ENCODE measurements around the gene PLCB3. TPM values are rescaled to one million over a fixed set of nuclear protein-coding genes. Genes with fewer than 3 reads are reported as not detected.

The PLCB3 gene
- total and polyA plus RNA-seq, 2 of the 13 experiments (the other 11 are each of a cell fraction or from before 2014, with no cell fraction given), result 7.5 to 13.8 TPM

DNA sequence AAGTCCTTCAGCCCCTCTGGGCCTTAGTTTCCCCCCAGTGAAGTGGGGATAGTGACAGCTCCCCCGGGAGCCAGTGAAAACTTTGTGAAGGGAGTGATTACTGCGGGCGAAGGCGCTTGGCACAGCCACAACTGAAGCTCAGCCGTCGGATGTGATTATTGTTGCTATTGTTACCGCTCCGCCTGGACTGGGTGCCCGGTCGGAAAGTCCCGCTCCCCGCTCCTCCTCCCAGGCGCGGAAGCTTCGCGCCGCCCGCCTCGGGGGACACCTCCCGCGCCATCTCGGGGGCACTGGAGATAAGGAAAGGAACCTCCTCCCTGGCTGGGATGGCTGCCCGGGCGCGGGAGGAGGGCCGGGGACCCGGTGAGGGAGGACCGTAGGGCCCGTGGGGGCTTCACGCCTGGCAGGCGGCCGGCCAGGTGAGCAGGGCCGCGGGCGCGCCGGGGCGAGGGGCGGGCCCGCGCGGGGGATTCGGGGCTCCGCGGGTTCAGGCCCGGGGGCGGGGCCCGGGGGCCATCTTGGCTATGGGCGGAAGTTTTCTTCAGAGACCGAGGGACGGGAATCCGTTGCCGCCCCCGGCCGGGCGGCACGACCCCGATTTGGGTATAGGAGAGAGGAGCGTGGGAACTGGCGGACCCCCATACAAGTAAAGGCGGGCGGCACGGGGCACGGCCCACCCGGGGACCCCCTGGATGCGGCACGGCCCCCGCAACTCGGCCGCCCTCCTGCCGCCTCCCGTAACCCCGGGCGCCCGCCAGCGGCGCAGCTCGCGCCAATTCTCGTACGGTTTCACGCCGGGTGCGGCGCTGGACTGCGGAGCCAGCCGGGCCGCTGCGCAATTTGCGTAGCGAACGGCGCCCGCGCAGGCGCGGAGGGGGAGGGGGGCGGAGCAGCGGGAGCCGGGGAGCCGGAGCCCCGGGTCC, 33.9 kb downstream of the PLCB3 start, which contains the start of gene GPR137 (continued):
- TF ChIP-seq, protein P1, sequence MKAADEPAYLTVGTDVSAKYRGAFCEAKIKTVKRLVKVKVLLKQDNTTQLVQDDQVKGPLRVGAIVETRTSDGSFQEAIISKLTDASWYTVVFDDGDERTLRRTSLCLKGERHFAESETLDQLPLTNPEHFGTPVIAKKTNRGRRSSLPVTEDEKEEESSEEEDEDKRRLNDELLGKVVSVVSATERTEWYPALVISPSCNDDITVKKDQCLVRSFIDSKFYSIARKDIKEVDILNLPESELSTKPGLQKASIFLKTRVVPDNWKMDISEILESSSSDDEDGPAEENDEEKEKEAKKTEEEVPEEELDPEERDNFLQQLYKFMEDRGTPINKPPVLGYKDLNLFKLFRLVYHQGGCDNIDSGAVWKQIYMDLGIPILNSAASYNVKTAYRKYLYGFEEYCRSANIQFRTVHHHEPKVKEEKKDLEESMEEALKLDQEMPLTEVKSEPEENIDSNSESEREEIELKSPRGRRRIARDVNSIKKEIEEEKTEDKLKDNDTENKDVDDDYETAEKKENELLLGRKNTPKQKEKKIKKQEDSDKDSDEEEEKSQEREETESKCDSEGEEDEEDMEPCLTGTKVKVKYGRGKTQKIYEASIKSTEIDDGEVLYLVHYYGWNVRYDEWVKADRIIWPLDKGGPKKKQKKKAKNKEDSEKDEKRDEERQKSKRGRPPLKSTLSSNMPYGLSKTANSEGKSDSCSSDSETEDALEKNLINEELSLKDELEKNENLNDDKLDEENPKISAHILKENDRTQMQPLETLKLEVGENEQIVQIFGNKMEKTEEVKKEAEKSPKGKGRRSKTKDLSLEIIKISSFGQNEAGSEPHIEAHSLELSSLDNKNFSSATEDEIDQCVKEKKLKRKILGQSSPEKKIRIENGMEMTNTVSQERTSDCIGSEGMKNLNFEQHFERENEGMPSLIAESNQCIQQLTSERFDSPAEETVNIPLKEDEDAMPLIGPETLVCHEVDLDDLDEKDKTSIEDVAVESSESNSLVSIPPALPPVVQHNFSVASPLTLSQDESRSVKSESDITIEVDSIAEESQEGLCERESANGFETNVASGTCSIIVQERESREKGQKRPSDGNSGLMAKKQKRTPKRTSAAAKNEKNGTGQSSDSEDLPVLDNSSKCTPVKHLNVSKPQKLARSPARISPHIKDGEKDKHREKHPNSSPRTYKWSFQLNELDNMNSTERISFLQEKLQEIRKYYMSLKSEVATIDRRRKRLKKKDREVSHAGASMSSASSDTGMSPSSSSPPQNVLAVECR (CRISPR knock-in tag; IDR thresholded peaks at IDR 0.05; ENCODE audit: borderline replicate concordance), result 0 out of 2 replicates have a peak, but pooled peaks have one; percentile 15
- TF ChIP-seq RBM39 (IDR thresholded peaks at IDR 0.05; ENCODE audit: low read depth, low read length, poor library complexity, severe bottlenecking) (peak; percentile 37), NR2C2 (CRISPR knock-in tag; IDR thresholded peaks at IDR 0.05; ENCODE audit: borderline replicate concordance) (peak; percentile 90), ZNF563 (CRISPR knock-in tag; IDR thresholded peaks at IDR 0.05) (peak; percentile 74), YEATS4 (CRISPR knock-in tag; IDR thresholded peaks at IDR 0.05; ENCODE audit: borderline replicate concordance) (peak; percentile 44), ZNF570 (CRISPR knock-in tag; IDR thresholded peaks at IDR 0.05; ENCODE audit: borderline replicate concordance) (no peak), SRSF1 (optimal IDR thresholded peaks at IDR 0.05; ENCODE audit: low read depth, low read length) (peak; percentile 100), HOXD1 (CRISPR knock-in tag; IDR thresholded peaks at IDR 0.05) (no peak), HOXA3 (CRISPR knock-in tag; IDR thresholded peaks at IDR 0.05) (peak; percentile 56), ZNF367 (CRISPR knock-in tag; IDR thresholded peaks at IDR 0.05; ENCODE audit: borderline replicate concordance) (no peak)
- TF ChIP-seq, protein P2, sequence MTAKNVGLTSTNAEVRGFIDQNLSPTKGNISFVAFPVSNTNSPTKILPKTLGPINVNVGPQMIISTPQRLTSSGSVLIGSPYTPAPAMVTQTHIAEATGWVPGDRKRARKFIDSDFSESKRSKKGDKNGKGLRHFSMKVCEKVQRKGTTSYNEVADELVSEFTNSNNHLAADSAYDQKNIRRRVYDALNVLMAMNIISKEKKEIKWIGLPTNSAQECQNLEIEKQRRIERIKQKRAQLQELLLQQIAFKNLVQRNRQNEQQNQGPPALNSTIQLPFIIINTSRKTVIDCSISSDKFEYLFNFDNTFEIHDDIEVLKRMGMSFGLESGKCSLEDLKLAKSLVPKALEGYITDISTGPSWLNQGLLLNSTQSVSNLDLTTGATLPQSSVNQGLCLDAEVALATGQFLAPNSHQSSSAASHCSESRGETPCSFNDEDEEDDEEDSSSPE (CRISPR knock-in tag; IDR thresholded peaks at IDR 0.05), result peak; percentile 23; the same call in 1 of the 2 replicates
- TF ChIP-seq, protein P3, sequence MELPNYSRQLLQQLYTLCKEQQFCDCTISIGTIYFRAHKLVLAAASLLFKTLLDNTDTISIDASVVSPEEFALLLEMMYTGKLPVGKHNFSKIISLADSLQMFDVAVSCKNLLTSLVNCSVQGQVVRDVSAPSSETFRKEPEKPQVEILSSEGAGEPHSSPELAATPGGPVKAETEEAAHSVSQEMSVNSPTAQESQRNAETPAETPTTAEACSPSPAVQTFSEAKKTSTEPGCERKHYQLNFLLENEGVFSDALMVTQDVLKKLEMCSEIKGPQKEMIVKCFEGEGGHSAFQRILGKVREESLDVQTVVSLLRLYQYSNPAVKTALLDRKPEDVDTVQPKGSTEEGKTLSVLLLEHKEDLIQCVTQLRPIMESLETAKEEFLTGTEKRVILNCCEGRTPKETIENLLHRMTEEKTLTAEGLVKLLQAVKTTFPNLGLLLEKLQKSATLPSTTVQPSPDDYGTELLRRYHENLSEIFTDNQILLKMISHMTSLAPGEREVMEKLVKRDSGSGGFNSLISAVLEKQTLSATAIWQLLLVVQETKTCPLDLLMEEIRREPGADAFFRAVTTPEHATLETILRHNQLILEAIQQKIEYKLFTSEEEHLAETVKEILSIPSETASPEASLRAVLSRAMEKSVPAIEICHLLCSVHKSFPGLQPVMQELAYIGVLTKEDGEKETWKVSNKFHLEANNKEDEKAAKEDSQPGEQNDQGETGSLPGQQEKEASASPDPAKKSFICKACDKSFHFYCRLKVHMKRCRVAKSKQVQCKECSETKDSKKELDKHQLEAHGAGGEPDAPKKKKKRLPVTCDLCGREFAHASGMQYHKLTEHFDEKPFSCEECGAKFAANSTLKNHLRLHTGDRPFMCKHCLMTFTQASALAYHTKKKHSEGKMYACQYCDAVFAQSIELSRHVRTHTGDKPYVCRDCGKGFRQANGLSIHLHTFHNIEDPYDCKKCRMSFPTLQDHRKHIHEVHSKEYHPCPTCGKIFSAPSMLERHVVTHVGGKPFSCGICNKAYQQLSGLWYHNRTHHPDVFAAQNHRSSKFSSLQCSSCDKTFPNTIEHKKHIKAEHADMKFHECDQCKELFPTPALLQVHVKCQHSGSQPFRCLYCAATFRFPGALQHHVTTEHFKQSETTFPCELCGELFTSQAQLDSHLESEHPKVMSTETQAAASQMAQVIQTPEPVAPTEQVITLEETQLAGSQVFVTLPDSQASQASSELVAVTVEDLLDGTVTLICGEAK (IDR thresholded peaks at IDR 0.05), result no peak
- TF ChIP-seq, protein P3 (CRISPR knock-in tag; IDR thresholded peaks at IDR 0.05), result 0 out of 2 replicates have a peak, but pooled peaks have one; percentile 13
